Lower leg skin (tissue), 3 donors: Measurements from ENCODE around the gene EMC8.

ENCODE experiments used
- POLR2A ChIP-seq, 2 donors: fragments of 450-650 bp; IDR thresholded peaks; one replicate each; pipeline ENCODE4 v1.6.1; 2016 to 2017; ENCODE audit warnings: antibody characterized with exemption in 2 of 2, mild to moderate bottlenecking in 1 of 2, moderate library complexity in 1 of 2
- TF ChIP-seq, protein P1 (sequence below), 3 donors: fragments of 450-650 bp; IDR thresholded peaks; one replicate each; pipeline ENCODE4 v1.5.1; 2016; ENCODE audit warnings: antibody characterized with exemption in 3 of 3, mild to moderate bottlenecking in 3 of 3, moderate library complexity in 2 of 3

DNA sequence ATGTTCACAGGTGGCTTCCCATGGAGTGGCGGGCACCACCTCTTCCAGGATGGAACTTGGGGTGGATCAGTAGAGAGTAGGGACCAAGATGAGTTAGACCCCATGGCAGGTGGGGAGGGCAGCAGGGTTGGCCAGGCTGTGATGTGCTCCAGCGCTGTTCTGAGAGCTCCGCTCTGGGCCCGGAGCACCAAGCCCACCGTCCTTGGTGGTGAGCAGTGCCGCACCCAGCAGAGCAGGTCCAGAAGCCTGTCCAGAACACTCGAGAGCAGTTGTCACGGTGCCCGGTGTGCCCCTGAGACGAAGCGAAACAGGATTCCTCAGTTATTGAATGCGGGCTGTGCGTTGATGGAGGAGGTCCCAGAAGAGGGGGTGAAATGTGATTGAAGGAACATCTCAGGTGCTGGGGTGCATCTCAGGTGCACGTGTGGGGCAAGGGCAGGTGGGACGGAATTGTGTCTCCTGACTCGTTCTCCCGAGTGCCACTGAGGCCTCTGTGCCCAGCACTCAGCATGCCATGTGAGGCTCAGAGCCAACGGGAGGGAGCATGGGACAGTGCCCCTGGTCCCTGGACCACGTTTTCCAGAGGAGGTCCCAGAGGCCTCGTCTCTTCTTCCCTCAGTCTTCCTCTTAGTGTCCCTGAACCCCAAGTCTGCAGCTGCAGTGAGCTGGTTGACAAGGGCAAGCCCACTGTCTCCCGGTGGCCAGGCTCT is 39.7 kb upstream of the EMC8 start:
- TF ChIP-seq, protein P1, sequence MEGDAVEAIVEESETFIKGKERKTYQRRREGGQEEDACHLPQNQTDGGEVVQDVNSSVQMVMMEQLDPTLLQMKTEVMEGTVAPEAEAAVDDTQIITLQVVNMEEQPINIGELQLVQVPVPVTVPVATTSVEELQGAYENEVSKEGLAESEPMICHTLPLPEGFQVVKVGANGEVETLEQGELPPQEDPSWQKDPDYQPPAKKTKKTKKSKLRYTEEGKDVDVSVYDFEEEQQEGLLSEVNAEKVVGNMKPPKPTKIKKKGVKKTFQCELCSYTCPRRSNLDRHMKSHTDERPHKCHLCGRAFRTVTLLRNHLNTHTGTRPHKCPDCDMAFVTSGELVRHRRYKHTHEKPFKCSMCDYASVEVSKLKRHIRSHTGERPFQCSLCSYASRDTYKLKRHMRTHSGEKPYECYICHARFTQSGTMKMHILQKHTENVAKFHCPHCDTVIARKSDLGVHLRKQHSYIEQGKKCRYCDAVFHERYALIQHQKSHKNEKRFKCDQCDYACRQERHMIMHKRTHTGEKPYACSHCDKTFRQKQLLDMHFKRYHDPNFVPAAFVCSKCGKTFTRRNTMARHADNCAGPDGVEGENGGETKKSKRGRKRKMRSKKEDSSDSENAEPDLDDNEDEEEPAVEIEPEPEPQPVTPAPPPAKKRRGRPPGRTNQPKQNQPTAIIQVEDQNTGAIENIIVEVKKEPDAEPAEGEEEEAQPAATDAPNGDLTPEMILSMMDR (IDR thresholded peaks at IDR 0.05), result no peak
- TF ChIP-seq POLR2A (IDR thresholded peaks at IDR 0.05), result no peak
